H9 (cell line): Measurements from ENCODE around the gene PRR30. TPM values are rescaled to one million over a fixed set of nuclear protein-coding genes. Genes with fewer than 3 reads are reported as not detected.

Experiments
- DNase-seq: peaks from one replicate; pipeline ENCODE4 v3.0.0-alpha.2; 2017
- H2AFZ ChIP-seq: one replicate; pipeline ENCODE4 v1.6.1; 2013; ENCODE audit warnings: mild to moderate bottlenecking, low read length, control low read depth, moderate library complexity
- H2AK5ac ChIP-seq: 2 replicates; pipeline ENCODE4 v1.6.1; 2013; ENCODE audit warnings: low read length, control low read depth, mixed read lengths; ENCODE audit not compliant: insufficient read length
- H2BK120ac ChIP-seq: one replicate; pipeline ENCODE4 v1.6.1; 2013; ENCODE audit warnings: low read depth, mild to moderate bottlenecking, low read length, control low read depth, inconsistent platforms; ENCODE audit not compliant: poor library complexity, severe bottlenecking
- H2BK12ac ChIP-seq: 2 replicates; pipeline ENCODE4 v1.6.1; 2013; ENCODE audit warnings: low read length, control low read depth, mixed read lengths, low read depth; ENCODE audit not compliant: insufficient read length
- H2BK15ac ChIP-seq: 2 replicates; pipeline ENCODE4 v1.6.1; 2013; ENCODE audit warnings: low read depth, low read length, control low read depth
- H2BK20ac ChIP-seq: one replicate; pipeline ENCODE4 v1.6.1; 2013; ENCODE audit warnings: low read depth, mild to moderate bottlenecking, low read length, control low read depth, inconsistent platforms; ENCODE audit not compliant: poor library complexity, severe bottlenecking
- H2BK5ac ChIP-seq: 2 replicates; pipeline ENCODE4 v1.6.1; 2013; ENCODE audit warnings: low read length, control low read depth, mixed read lengths; ENCODE audit not compliant: insufficient read length
- H3K14ac ChIP-seq: 2 replicates; pipeline ENCODE4 v1.6.1; 2013; ENCODE audit warnings: low read length, control low read depth; ENCODE audit not compliant: insufficient read depth
- H3K18ac ChIP-seq: 2 replicates; pipeline ENCODE4 v1.6.1; 2013; ENCODE audit warnings: low read depth, mild to moderate bottlenecking, mixed read lengths, low read length, control low read depth; ENCODE audit not compliant: insufficient read length
- H3K23ac ChIP-seq: 2 replicates; pipeline ENCODE4 v1.6.1; 2013; ENCODE audit warnings: low read length, control low read depth, mixed read lengths, low read depth; ENCODE audit not compliant: insufficient read length
- H3K23me2 ChIP-seq: 2 replicates; pipeline ENCODE4 v1.6.1; 2013; ENCODE audit warnings: low read depth, mild to moderate bottlenecking, mixed read lengths, low read length, control low read depth; ENCODE audit not compliant: insufficient read length, poor library complexity, severe bottlenecking
- H3K27ac ChIP-seq: 2 replicates; pipeline ENCODE4 v1.5.1; 2013; ENCODE audit warnings: low read length, control low read depth, mixed read lengths, low read depth; ENCODE audit not compliant: insufficient read length
- H3K27me3 ChIP-seq: 2 replicates; pipeline ENCODE4 v1.6.1; 2013; ENCODE audit warnings: low read length, control low read depth, inconsistent platforms; ENCODE audit not compliant: insufficient read depth
- H3K4ac ChIP-seq: 2 replicates; pipeline ENCODE4 v1.6.1; 2013; ENCODE audit warnings: low read depth, mild to moderate bottlenecking, control low read depth, inconsistent platforms, low read length, moderate library complexity
- H3K4me1 ChIP-seq: 2 replicates; pipeline ENCODE4 v1.6.1; 2013; ENCODE audit warnings: low read length, control low read depth, inconsistent platforms; ENCODE audit not compliant: insufficient read depth
- H3K4me2 ChIP-seq: 2 replicates; pipeline ENCODE4 v1.6.1; 2013; ENCODE audit warnings: low read length, control low read depth, mixed read lengths; ENCODE audit not compliant: insufficient read length, insufficient read depth
- H3K56ac ChIP-seq: 2 replicates; pipeline ENCODE4 v1.6.1; 2013; ENCODE audit warnings: low read depth, mild to moderate bottlenecking, mixed read lengths, low read length, control low read depth; ENCODE audit not compliant: insufficient read length
- H3K79me1 ChIP-seq: 2 replicates; pipeline ENCODE4 v1.6.1; 2013; ENCODE audit warnings: low read depth, mild to moderate bottlenecking, moderate library complexity, low read length, control low read depth, inconsistent platforms; ENCODE audit not compliant: insufficient read depth, poor library complexity, severe bottlenecking
- H3K79me2 ChIP-seq: 2 replicates; pipeline ENCODE4 v1.6.1; 2013; ENCODE audit warnings: low read length, control low read depth, inconsistent platforms; ENCODE audit not compliant: insufficient read depth
- H3K9ac ChIP-seq: 2 replicates; pipeline ENCODE4 v1.6.1; 2013; ENCODE audit warnings: low read length, control low read depth, mixed read lengths; ENCODE audit not compliant: insufficient read length; ENCODE audit errors: extremely low read depth
- H3K9me3 ChIP-seq: one replicate; pipeline ENCODE4 v1.6.1; 2013; ENCODE audit warnings: low read depth, low read length, inconsistent platforms; ENCODE audit not compliant: control insufficient read depth
- H3T11ph ChIP-seq: one replicate; pipeline ENCODE4 v1.6.1; 2013; ENCODE audit warnings: mild to moderate bottlenecking, low read length, control low read depth, inconsistent platforms
- H4K20me1 ChIP-seq: one replicate; pipeline ENCODE4 v1.6.1; 2013; ENCODE audit not compliant: control insufficient read depth, insufficient read length, insufficient read depth
- H4K5ac ChIP-seq: 2 replicates; pipeline ENCODE4 v1.6.1; 2013; ENCODE audit warnings: low read depth, mild to moderate bottlenecking, mixed read lengths, low read length, control low read depth; ENCODE audit not compliant: insufficient read length
- H4K8ac ChIP-seq: replicated peaks from 2 replicates; pipeline ENCODE4 v1.6.1; 2013; ENCODE audit warnings: low read length, control low read depth, mixed read lengths, low read depth; ENCODE audit not compliant: insufficient read length
- H4K91ac ChIP-seq: 2 replicates; pipeline ENCODE4 v1.6.1; 2013; ENCODE audit warnings: low read depth, mild to moderate bottlenecking, moderate library complexity, mixed read lengths, low read length, control low read depth; ENCODE audit not compliant: insufficient read length
- H3K27ac Mint-ChIP-seq, 3 experiments: 2 replicates in 2 of 3; 3 replicates in 1 of 3; pipeline ENCODE4 v1.8.0; 2020 to 2021; ENCODE audit warnings: mixed read lengths in 3 of 3, mild to moderate bottlenecking in 1 of 3, moderate library complexity in 1 of 3
- H3K27me3 Mint-ChIP-seq: 2 replicates; pipeline ENCODE4 v1.8.0; 2021; ENCODE audit warnings: low read depth, mild to moderate bottlenecking, moderate library complexity, mixed read lengths
- H3K36me3 Mint-ChIP-seq, 3 experiments: 2 replicates in 2 of 3; 3 replicates in 1 of 3; pipeline ENCODE4 v1.8.0; 2020 to 2021; ENCODE audit warnings: low read depth in 3 of 3, mixed read lengths in 3 of 3; ENCODE audit not compliant: insufficient read depth in 1 of 3
- H3K4me1 Mint-ChIP-seq, 2 experiments: 2 replicates each; pipeline ENCODE4 v1.8.0; 2020; ENCODE audit warnings: mixed read lengths in 2 of 2
- H3K4me3 Mint-ChIP-seq, 2 experiments: 2 replicates in 1 of 2; 3 replicates in 1 of 2; pipeline ENCODE4 v1.8.0; 2020 to 2021; ENCODE audit warnings: mild to moderate bottlenecking in 2 of 2, mixed read lengths in 2 of 2, moderate library complexity in 1 of 2
- H3K9me3 Mint-ChIP-seq, 2 experiments: 2 replicates in 1 of 2; 3 replicates in 1 of 2; pipeline ENCODE4 v1.8.0; 2020; ENCODE audit warnings: mild to moderate bottlenecking in 2 of 2, mixed read lengths in 2 of 2, moderate library complexity in 1 of 2
- WGBS: extraction: QIAGEN DNeasy Blood & Tissue Kit; methylation state at CpG from one replicate; pipeline ENCODE4 v1.1.7; 2013; ENCODE audit warnings: missing lambda C conversion rate, low lambda C conversion rate, mixed read lengths; ENCODE audit not compliant: insufficient read length; ENCODE audit errors: extremely low coverage; 5-methylcytosine and 5-hydroxymethylcytosine counted together
- total RNA-seq: library from RNA; stranded (reverse); gene quantifications from 2 replicates; pipeline ENCODE4 v1.2.1, GENCODE V29; 2021
- TF ChIP-seq, protein P1 (sequence below): fragments of 200-600 bp; sonication (generic); conservative IDR thresholded peaks from 3 replicates; pipeline ENCODE4 v1.8.0; 2021; ENCODE audit warnings: antibody characterized with exemption, mild to moderate bottlenecking

PRR30 gene
- total RNA-seq, 1 experiment from 2014 or later = not detected

DNA sequence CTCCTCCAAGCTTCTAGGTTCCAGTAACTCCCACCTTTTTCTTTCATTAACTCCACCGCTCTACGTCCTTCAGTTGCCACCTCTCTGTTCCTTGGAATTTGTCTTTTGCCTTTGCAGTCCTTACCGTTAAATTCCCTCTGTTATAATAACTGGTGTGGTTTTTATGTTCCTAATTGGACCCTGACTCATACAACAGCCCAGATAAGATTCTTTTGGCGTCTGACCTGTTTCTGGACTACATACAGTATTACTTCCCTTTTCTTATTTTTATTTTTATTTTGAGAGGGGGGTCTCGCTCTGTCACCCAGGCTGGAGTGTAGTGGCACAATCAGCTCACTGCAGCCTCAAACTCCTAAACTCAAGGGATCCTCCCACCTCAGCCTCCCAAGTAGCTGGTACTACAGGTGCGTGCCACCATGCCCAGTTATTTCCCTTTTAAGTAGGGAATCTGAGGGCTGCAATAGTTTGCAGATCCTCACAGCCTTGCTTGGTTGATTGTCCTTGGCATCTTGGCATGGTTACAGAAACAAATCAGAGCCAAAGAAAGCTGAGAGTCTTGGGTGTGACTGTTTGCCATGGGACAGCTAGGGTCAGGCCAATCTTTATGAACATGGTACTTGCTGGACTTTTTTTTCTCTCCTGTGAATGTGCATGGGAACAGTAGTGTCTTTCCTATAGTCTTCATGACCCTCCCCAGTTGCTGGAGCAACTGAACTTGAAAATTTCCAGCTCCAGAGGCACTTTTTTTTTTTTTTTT, 31.5 kb upstream of the PRR30 start:
- no peak overlapping the region for H2BK120ac ChIP-seq
- no peak overlapping the region for H3K27ac Mint-ChIP-seq
- no peaks in the 10 kb centered on the region for H3K23me2 ChIP-seq
- no peaks in the 10 kb centered on the region for H3K79me1 ChIP-seq
- peaks cover 2% of the 10 kb centered on the region; the same call in 1 of the 2 replicates for H3K4me1 ChIP-seq
- no peak overlapping the region for H3K23ac ChIP-seq
- no peak for DNase-seq
- no peaks in the 10 kb centered on the region for H3K27me3 ChIP-seq
- no peak overlapping the region for H2BK12ac ChIP-seq
- H3K9me3 ChIP-seq = no peaks in the 10 kb centered on the region
- H3K14ac ChIP-seq = no peak overlapping the region
- H3K36me3 Mint-ChIP-seq = no peaks in the 10 kb centered on the region
- H2AK5ac ChIP-seq = no peak overlapping the region
- no peak overlapping the region for H4K5ac ChIP-seq
- no peak overlapping the region for H2AFZ ChIP-seq
- no peak overlapping the region for H2BK15ac ChIP-seq
- H4K91ac ChIP-seq = no peak overlapping the region
- no peak overlapping the region for H3T11ph ChIP-seq
- no peak overlapping the region for H2BK20ac ChIP-seq
- no peaks in the 10 kb centered on the region for H4K20me1 ChIP-seq
- no CpG with 5 or more reads among the region's 6 CpGs for WGBS
- no peak overlapping the region for H2BK5ac ChIP-seq
- H3K9me3 Mint-ChIP-seq = peaks cover 0 to 3% of the 10 kb centered on the region in 2 experiments; a peak in 1 of 5 replicates
- H3K56ac ChIP-seq = no peak overlapping the region
- no peak overlapping the region for H3K9ac ChIP-seq
- H3K18ac ChIP-seq = no peak overlapping the region
- no peak overlapping the region; a peak in 1 of 5 replicates for H3K4me3 Mint-ChIP-seq
- H4K8ac ChIP-seq = no peak overlapping the region
- H3K4ac ChIP-seq = no peak overlapping the region
- peaks cover 13 to 19% of the 10 kb centered on the region in 2 experiments for H3K4me1 Mint-ChIP-seq
- peaks cover 15% of the 10 kb centered on the region for H3K27me3 Mint-ChIP-seq
- no peak overlapping the region for H3K27ac ChIP-seq
- H3K4me2 ChIP-seq = peak overlapping the region; percentile 38
- H3K79me2 ChIP-seq = no peaks in the 10 kb centered on the region
- TF ChIP-seq, protein P1, sequence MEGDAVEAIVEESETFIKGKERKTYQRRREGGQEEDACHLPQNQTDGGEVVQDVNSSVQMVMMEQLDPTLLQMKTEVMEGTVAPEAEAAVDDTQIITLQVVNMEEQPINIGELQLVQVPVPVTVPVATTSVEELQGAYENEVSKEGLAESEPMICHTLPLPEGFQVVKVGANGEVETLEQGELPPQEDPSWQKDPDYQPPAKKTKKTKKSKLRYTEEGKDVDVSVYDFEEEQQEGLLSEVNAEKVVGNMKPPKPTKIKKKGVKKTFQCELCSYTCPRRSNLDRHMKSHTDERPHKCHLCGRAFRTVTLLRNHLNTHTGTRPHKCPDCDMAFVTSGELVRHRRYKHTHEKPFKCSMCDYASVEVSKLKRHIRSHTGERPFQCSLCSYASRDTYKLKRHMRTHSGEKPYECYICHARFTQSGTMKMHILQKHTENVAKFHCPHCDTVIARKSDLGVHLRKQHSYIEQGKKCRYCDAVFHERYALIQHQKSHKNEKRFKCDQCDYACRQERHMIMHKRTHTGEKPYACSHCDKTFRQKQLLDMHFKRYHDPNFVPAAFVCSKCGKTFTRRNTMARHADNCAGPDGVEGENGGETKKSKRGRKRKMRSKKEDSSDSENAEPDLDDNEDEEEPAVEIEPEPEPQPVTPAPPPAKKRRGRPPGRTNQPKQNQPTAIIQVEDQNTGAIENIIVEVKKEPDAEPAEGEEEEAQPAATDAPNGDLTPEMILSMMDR = no peak
